Fibroblast of lung (primary cell): ENCODE measurements around the gene HAPLN3. TPM values are rescaled to one million over a fixed set of nuclear protein-coding genes. Genes with fewer than 3 reads are reported as not detected.

Experiments
- DNase-seq, 2 donors: peaks; one replicate each; pipeline versions ENCODE4 v3.0.0 to v3.0.0-alpha.2; 2010; ENCODE audit warnings: low read depth in 2 of 2
- H2AFZ ChIP-seq: 2 replicates; pipeline ENCODE4 v1.5.1; 2012; ENCODE audit warnings: low read length, control low read depth, inconsistent platforms
- H3K27ac ChIP-seq: 2 replicates; pipeline ENCODE4 v1.5.1; 2011; ENCODE audit warnings: low read length, control low read depth; ENCODE audit not compliant: insufficient read depth
- H3K27me3 ChIP-seq: 2 replicates; pipeline ENCODE4 v1.5.1; 2011; ENCODE audit warnings: mild to moderate bottlenecking, low read length; ENCODE audit not compliant: control insufficient read depth, insufficient read depth
- H3K36me3 ChIP-seq: 2 replicates; pipeline ENCODE4 v1.5.1; 2011; ENCODE audit warnings: low read length; ENCODE audit not compliant: control insufficient read depth, insufficient read depth
- H3K4me1 ChIP-seq: 2 replicates; pipeline ENCODE4 v1.5.1; 2011; ENCODE audit warnings: low read length; ENCODE audit not compliant: control insufficient read depth, insufficient read depth; ENCODE audit errors: extremely low read depth
- H3K4me2 ChIP-seq: 2 replicates; pipeline ENCODE4 v1.5.1; 2011; ENCODE audit warnings: low read length, control low read depth; ENCODE audit not compliant: insufficient read depth; ENCODE audit errors: extremely low read depth
- H3K4me3 ChIP-seq, 4 experiments: fragments of 200-600 bp in 1 of 4; sonication (generic) in 1 of 4; replicated peaks in 1 of 4; 2 replicates each; pipeline ENCODE4 v1.5.1; 2011 to 2016; ENCODE audit warnings: low read length in 4 of 4, low read depth in 3 of 4, mild to moderate bottlenecking in 3 of 4, control low read depth in 2 of 4, inconsistent platforms in 1 of 4, mixed read lengths in 1 of 4; ENCODE audit not compliant: insufficient read depth in 1 of 4; ENCODE audit errors: control extremely low read depth in 1 of 4
- H3K79me2 ChIP-seq: 2 replicates; pipeline ENCODE4 v1.5.1; 2012; ENCODE audit warnings: mild to moderate bottlenecking, low read length, inconsistent platforms; ENCODE audit not compliant: control insufficient read depth, insufficient read depth
- H3K9ac ChIP-seq: 2 replicates; pipeline ENCODE4 v1.5.1; 2011; ENCODE audit warnings: mild to moderate bottlenecking, low read length, control low read depth; ENCODE audit not compliant: insufficient read depth
- H3K9me3 ChIP-seq: 2 replicates; pipeline ENCODE4 v1.5.1; 2012; ENCODE audit warnings: low read depth, low read length; ENCODE audit not compliant: control insufficient read depth, insufficient read depth
- H4K20me1 ChIP-seq: 2 replicates; pipeline ENCODE4 v1.5.1; 2011; ENCODE audit warnings: low read length; ENCODE audit not compliant: control insufficient read depth, insufficient read depth; ENCODE audit errors: extremely low read depth
- EZH2 ChIP-seq: IDR thresholded peaks from 2 replicates; pipeline ENCODE4 v1.5.1; 2012; ENCODE audit warnings: low read length, control low read depth, mild to moderate bottlenecking; ENCODE audit errors: missing control alignments
- polyA plus RNA-seq, 2 donors: library from polyadenylated mRNA; depleted of rRNA in 1 of 2; stranded (reverse) in 1 of 2; unstranded in 1 of 2; fragments of >200 nt; gene quantifications; 2 replicates each; pipeline ENCODE4 v1.2.1, GENCODE V29; 2011 to 2012; ENCODE audit warnings: missing spikeins in 1 of 2
- total RNA-seq: library from RNA; depleted of rRNA; stranded (reverse); fragments of >200 nt; gene quantifications from 2 replicates; pipeline ENCODE4 v1.2.1, GENCODE V29; 2014
- TF ChIP-seq, protein P1 (sequence below), 2 donors: IDR thresholded peaks in 1 of 2; conservative IDR thresholded peaks in 1 of 2; 1 replicate in 1 of 2; 2 replicates in 1 of 2; pipeline ENCODE4 v1.5.1; 2011 to 2012; ENCODE audit warnings: low read length in 2 of 2, control low read depth in 1 of 2, inconsistent platforms in 1 of 2, low read depth in 1 of 2, mild to moderate bottlenecking in 1 of 2

The HAPLN3 gene
- total and polyA plus RNA-seq, 2 donors (not counting 1 experiment from before 2014, with no cell fraction given), result 3.1 to 4.3 TPM

DNA sequence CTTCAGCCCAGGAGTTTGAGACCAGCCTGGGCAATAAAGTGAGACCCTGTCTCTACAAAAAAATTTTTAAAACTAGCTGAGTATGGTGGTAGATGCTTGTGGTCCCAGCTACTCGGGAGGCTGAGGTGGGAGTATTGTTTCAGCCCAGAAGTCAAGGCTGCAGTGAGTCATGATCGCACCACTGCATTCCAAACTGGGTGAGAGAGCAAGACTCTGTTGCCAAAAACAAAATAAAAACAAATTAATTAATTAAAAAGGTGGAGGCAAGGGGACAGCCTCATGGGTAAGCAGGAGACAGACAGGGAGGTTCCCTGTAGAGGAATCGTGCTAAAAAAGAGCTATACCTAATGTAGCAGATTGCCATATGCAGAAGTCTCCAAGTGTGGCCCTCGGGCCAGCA, 12.6 kb downstream of the HAPLN3 start:
- Histone ChIP-seq H3K27me3 (no peaks in the 10 kb centered on the region), H3K4me3 (no peak overlapping the region), H3K9ac (no peak overlapping the region), H3K4me2 (no peak overlapping the region), H3K4me1 (no peaks in the 10 kb centered on the region), H4K20me1 (no peaks in the 10 kb centered on the region), H3K79me2 (no peaks in the 10 kb centered on the region), H3K9me3 (no peaks in the 10 kb centered on the region), H2AFZ (no peak overlapping the region), H3K36me3 (peaks cover 1% of the 10 kb centered on the region), H3K27ac (no peak overlapping the region)
- DNase-seq, result peak; percentile 39 to 73
- TF ChIP-seq, protein P1, sequence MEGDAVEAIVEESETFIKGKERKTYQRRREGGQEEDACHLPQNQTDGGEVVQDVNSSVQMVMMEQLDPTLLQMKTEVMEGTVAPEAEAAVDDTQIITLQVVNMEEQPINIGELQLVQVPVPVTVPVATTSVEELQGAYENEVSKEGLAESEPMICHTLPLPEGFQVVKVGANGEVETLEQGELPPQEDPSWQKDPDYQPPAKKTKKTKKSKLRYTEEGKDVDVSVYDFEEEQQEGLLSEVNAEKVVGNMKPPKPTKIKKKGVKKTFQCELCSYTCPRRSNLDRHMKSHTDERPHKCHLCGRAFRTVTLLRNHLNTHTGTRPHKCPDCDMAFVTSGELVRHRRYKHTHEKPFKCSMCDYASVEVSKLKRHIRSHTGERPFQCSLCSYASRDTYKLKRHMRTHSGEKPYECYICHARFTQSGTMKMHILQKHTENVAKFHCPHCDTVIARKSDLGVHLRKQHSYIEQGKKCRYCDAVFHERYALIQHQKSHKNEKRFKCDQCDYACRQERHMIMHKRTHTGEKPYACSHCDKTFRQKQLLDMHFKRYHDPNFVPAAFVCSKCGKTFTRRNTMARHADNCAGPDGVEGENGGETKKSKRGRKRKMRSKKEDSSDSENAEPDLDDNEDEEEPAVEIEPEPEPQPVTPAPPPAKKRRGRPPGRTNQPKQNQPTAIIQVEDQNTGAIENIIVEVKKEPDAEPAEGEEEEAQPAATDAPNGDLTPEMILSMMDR (conservative IDR thresholded peaks at IDR 0.05 in 1 of 2, IDR thresholded peaks at IDR 0.05 in 1 of 2; ENCODE audit: low read depth in 1 of 2, low read length in 2 of 2), result no peak
- no peak for TF ChIP-seq EZH2

DNA sequence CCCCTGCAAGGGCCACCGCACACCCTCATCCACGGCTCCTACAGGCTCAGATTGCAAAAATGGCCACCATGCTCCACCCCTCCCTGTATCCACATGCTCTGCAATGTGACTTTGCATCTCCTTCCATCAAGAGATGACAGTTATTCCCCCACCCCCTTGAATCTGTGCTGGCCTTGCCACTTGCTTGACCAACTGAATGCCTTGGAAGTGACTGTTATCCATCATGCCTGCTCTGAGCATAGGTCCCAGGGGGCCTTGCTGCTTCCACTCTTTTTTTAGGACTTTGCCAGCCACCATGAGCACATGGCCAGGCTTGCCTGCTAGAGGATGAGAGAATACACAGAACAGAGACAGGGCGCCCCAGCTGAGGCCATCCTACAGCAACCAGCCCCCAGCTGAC, 13.6 kb downstream of the HAPLN3 start:
- no peaks in the 10 kb centered on the region for H3K9me3 ChIP-seq
- no peak overlapping the region for H3K9ac ChIP-seq
- H2AFZ ChIP-seq, result no peak overlapping the region
- no peak overlapping the region for H3K27ac ChIP-seq
- no peak overlapping the region for H3K4me3 ChIP-seq
- peaks cover 1% of the 10 kb centered on the region for H3K36me3 ChIP-seq
- H3K27me3 ChIP-seq, result no peaks in the 10 kb centered on the region
- no peaks in the 10 kb centered on the region for H3K4me1 ChIP-seq
- no peak overlapping the region for H3K4me2 ChIP-seq
- no peaks in the 10 kb centered on the region for H3K79me2 ChIP-seq
- DNase-seq, result no peak
- no peaks in the 10 kb centered on the region for H4K20me1 ChIP-seq
- no peak for TF ChIP-seq EZH2
- TF ChIP-seq, protein P1 (conservative IDR thresholded peaks at IDR 0.05 in 1 of 2, IDR thresholded peaks at IDR 0.05 in 1 of 2; ENCODE audit: low read depth in 1 of 2, low read length in 2 of 2), result no peak

DNA sequence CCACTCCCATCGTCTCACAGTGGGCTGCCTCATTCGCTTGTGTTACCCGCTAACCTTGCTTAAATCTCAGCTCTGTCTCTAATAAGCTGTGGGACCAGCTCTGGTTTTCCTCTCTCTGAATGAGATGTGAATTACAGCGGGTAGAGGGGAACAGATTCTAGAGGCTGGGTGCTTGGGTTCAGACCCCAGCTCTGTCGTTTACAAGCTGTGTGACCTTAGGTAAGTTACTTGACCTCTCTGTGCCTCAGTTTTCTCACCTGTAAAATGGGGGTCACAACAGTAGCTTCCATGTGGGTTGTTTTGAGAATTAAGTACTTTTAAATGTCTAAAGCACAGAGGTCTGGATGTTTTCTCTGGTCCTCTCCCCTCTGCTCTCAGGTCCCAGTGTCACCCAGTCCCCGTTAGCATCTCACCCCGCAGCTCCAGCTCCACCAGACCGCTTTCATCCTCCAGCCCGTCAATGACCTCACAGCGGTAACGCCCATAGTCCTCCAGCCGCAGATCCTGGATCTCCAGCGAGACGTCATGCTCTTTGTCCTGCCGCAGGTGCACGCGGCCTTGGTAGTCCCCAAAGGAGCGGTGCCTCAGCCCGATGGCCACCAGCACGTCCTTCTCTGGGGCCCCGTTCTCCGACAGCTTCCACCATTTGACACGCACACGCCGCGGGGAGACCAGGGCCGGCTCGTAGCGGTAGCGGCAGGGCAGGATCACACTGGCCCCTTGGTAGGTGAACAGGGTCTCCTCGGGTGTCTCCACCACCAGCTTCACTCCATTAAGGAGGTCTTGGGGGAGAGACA, 14.2 kb downstream of the HAPLN3 start:
- no peak for DNase-seq
- Histone ChIP-seq H3K36me3 (peaks cover 1% of the 10 kb centered on the region), H3K4me2 (no peak overlapping the region), H3K79me2 (no peaks in the 10 kb centered on the region), H3K9me3 (no peaks in the 10 kb centered on the region), H4K20me1 (no peaks in the 10 kb centered on the region), H2AFZ (no peak overlapping the region), H3K4me1 (no peaks in the 10 kb centered on the region), H3K4me3 (no peak overlapping the region), H3K9ac (no peak overlapping the region), H3K27me3 (no peaks in the 10 kb centered on the region), H3K27ac (no peak overlapping the region)
- TF ChIP-seq, protein P1 (conservative IDR thresholded peaks at IDR 0.05 in 1 of 2, IDR thresholded peaks at IDR 0.05 in 1 of 2; ENCODE audit: low read depth in 1 of 2, low read length in 2 of 2), result no peak
- no peak for TF ChIP-seq EZH2
